ENCODE results near the gene TANGO6.
"Not testable (repeated sequence)": the region's sequence is repeated elsewhere in the genome, so short reads cannot be mapped to it uniquely, and the experiment has no call there.

Gene TANGO6

GRCh38 chr16:69017036-69017783 lies 173.9 kb downstream of the TANGO6 start:
- DNase-seq: no peak

DNA sequence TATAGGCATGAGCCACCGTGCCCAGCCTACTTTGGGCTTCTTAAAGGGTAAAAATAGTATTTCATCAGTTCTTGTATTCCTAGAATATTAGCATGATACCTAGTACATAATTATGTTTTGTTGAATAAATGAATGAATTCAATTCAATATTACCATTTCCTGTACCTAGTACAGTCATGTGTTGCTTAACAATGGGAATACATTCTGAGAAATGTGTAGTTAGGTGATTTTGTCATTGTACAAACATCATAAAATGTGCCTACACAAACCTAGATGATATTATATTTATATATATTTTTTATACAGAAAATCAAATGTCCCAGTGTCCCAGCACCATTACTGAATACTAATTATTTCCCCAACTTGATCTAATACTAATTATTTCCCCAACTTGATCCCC lies 176.5 kb downstream of the TANGO6 start:
- DNase-seq: no peak

- DNase-seq: no peak
Observed at GRCh38 chr16:69029121-69029520, 185.8 kb downstream of the TANGO6 start.

DNA sequence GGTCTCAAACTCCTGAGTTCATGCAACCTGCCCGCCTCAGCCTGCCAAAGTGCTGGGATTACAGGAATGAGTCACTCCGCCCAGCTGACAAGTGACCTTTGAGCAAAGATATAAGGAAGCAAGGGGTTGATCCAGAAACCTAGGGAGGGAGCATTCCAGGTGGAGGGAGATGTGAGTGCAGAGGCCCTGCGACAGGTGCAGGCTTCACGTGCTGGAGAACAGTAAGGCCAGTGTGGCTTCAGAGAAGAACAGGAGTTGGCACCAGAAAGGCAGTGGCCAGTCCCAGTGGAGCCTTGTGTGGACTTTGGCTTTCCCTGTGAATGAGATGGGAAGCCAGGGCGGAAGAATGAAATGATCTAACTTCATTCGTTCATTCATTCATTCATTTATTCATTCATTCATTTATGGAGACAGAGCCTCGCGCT lies 188.6 kb downstream of the TANGO6 start:
- DNase-seq: no peak

- DNase-seq: no peak
Observed at GRCh38 chr16:69033151-69033949, 190.0 kb downstream of the TANGO6 start.

- DNase-seq: no peak
Observed at GRCh38 chr16:69035375-69035774, 192.0 kb downstream of the TANGO6 start.

GRCh38 chr16:69036399-69037091 lies 193.2 kb downstream of the TANGO6 start:
- no peak for DNase-seq

GRCh38 chr16:69037373-69038160 lies 194.2 kb downstream of the TANGO6 start:
- no peak for DNase-seq

DNA sequence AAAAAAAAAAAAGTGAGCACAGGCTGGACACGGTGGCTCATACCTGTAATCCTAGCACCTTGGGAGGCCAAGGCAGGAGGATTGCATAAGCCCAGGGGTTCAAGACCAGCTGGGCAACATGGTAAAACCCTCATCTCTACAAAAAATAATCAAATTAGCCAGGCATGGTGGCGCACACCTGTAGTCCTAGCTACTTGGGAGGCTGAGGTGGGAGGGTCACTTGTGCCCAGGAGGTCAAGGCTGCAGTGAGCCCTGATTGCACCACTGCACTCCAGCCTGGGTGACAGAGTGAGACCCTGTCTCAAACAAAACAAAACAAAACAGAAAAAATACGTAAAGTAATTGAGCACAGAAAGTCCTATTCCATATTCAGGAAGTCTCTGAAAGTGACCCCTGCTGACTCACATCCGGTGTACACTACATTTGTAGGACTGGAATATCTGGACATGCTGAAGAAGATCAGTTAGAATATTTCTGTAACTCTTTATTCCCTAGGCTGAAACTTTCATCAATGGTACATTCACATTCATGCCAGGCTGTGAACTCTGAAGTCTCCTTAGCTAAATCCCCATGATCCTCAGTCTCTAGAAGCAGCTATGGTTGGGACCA lies 196.1 kb downstream of the TANGO6 start:
- no peak for DNase-seq

GRCh38 chr16:69040144-69040909 lies 197.0 kb downstream of the TANGO6 start:
- DNase-seq: no peak

DNA sequence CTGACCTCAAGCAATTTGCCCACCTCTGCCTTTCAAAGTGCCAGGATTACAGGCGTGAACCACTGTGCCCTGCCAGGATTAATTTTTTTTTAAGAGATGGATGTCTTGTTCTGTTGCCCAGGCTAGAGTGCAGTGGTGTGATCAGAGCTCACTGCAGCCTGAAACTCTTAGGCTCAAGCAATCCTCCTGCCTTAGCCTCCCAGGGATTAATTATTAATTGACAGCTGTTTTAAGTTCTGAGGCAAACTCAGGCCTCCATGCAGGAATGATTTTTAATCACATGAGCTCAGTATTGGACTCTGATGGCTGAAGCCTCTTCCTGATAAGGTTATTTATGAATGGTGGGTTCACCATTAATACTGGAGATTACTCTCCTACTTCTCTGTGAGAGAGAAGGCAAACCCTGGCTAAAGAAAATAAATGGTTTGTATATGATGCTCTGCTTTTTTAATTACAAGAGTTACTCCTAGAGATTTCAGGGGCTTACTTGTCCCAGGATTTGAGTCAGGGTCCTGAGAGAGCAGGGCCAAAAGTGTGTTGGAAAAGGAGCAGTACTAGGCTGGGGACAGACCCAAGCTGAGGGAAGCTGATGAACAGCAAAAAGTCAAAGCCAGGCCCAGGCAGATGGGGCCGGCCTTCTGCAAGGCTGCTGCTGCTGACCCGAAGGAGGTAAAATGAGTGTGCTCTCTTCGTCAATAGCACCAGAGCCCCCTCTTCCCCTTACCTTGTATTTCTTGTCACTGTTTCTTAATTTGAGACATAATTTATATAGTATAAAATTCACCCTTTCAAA lies 205.2 kb downstream of the TANGO6 start:
- DNase-seq: no peak

- DNase-seq: no peak
Observed at GRCh38 chr16:69049146-69049545, 205.8 kb downstream of the TANGO6 start.

- no peak for DNase-seq
Observed at GRCh38 chr16:69049603-69050375, 206.5 kb downstream of the TANGO6 start.

GRCh38 chr16:69051517-69051830 lies 208.1 kb downstream of the TANGO6 start:
- not testable (repeated sequence) for DNase-seq

GRCh38 chr16:69055008-69055407 lies 211.7 kb downstream of the TANGO6 start:
- DNase-seq: no peak

DNA sequence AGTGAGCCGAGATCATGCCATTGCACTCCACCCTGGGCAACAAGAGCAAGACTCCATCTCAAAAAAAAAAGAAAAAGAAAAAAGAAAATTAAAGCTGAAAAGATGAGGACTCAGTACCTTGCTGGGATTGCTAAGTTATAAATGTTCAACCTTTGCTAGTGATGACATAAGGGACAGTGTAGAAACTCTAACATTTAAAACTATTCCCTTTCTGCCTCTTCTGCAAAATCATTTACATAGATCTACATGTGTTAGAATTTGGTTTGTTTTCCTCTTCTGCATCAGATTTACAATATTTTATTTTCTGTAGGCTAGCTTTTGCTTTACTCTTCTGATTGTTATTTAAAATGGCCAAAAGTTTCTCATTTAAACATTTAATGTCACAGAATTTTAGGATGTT lies 212.6 kb downstream of the TANGO6 start:
- no peak for DNase-seq

- no peak for DNase-seq
Observed at GRCh38 chr16:69056421-69056820, 213.1 kb downstream of the TANGO6 start.

DNA sequence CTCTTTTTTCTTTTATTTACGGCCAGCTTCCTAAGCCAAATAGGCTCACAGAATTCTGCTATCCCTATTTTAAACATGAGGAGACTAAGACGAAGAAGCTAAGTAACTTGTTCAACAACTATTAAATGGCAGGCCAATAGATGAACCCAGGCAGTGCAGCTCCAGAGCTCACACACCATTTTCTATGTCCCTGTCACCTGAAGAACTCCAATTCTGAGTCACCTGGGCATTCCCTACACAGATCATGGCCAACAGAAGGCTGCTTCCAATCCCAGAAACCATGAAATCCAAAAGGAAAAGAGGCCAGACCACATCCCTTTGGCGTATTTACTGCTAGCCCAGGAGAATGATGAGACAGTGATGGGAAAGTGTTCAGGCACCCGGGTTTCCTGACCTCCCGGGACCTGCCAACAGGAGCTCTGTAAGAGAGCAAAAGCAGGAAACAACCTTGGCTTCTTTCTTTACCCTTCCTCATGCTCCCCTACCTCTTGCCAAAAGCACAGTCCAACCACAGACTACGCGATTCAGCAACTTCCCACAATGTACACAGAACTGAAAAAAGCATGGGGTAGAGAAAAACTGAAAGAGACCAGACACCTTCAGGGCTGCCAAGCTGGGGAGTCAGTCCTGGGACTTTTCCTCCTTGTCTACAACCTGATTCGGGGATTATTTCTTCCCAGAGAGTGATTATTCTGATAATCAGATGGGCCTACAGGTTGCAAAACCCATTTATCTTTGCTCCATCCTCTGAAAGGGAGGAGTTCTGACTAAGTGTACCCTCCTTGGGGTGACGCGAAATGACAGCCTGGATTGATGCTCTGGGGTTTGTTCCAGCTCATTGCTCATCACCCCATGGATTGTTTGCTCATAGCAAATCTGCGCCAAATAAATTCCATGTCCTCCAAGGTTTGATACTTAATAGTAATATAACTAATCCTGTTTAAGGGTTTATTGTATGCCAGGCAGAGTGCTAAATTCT lies 214.4 kb downstream of the TANGO6 start:
- DNase-seq: peak; percentile 7

GRCh38 chr16:69063491-69063890 lies 220.2 kb downstream of the TANGO6 start:
- DNase-seq: not testable (repeated sequence)
